Endothelial cell of umbilical vein (primary cell): ENCODE measurements around the gene ZNF91. TPM values are rescaled to one million over a fixed set of nuclear protein-coding genes. Genes with fewer than 3 reads are reported as not detected.

ENCODE experiments used
- BruUV-seq: library from RNA; stranded (reverse); fragments of 400-500 nt; replicated peaks from 2 replicates; lab custom pipeline; 2021; lab: Mats Ljungman, UMichigan
- CTCF ChIA-PET: fragments of 300-600, 350-600 bp; sonication (Branson Sonifier 250); formaldehyde crosslinking; loops from one replicate; lab custom pipeline; 2021; ENCODE audit warnings: antibody characterized with exemption, inconsistent platforms; lab: Charles Lee
- POLR2A ChIA-PET: fragments of 300-600, 350-600 bp; sonication (Branson Sonifier 250); formaldehyde crosslinking; loops from one replicate; lab custom pipeline; 2021; ENCODE audit warnings: antibody characterized with exemption, inconsistent platforms; lab: Charles Lee
- DNase-seq: peaks from one replicate; pipeline ENCODE4 v3.0.0-alpha.2; 2011; ENCODE audit warnings: low read depth, low spot score
- FAIRE-seq: peaks from 2 replicates; lab custom pipeline; 2011; peaks lifted over from hg19 to GRCh38; lab: Jason Lieb, UNC
- H2AFZ ChIP-seq: 2 replicates; pipeline ENCODE4 v1.6.0; 2012; ENCODE audit warnings: low read depth, low read length, control low read depth, inconsistent platforms
- H3K27ac ChIP-seq: 2 replicates; pipeline ENCODE4 v1.5.1; 2011; ENCODE audit warnings: low read depth, mild to moderate bottlenecking, control low read depth, low read length, moderate library complexity; ENCODE audit not compliant: insufficient read depth
- H3K27me3 ChIP-seq, 2 experiments: 2 replicates each; pipeline versions ENCODE4 v1.6.0 to v1.6.1; 2011; ENCODE audit warnings: low read length in 2 of 2, mixed read lengths in 1 of 2; ENCODE audit not compliant: control insufficient read depth in 2 of 2, insufficient read depth in 2 of 2
- H3K36me3 ChIP-seq, 2 experiments: 2 replicates in 1 of 2; 3 replicates in 1 of 2; pipeline ENCODE4 v1.5.1; 2011; ENCODE audit warnings: low read length in 2 of 2, mild to moderate bottlenecking in 1 of 2, moderate library complexity in 1 of 2; ENCODE audit not compliant: control insufficient read depth in 2 of 2, insufficient read depth in 2 of 2; ENCODE audit errors: extremely low read depth in 1 of 2
- H3K4me1 ChIP-seq: 3 replicates; pipeline ENCODE4 v1.5.1; 2011; ENCODE audit warnings: mild to moderate bottlenecking, low read length; ENCODE audit not compliant: control insufficient read depth, insufficient read depth; ENCODE audit errors: extremely low read depth
- H3K4me2 ChIP-seq: 2 replicates; pipeline ENCODE4 v1.6.1; 2011; ENCODE audit warnings: low read length, control low read depth, mixed read lengths; ENCODE audit not compliant: insufficient read depth
- H3K4me3 ChIP-seq, 3 experiments: fragments of 200-600 bp in 1 of 3; sonication (generic), shearing (Covaris generic) in 1 of 3; replicated peaks in 1 of 3; 2 replicates each; pipeline ENCODE4 v1.5.1; 2011 to 2016; ENCODE audit warnings: control low read depth in 3 of 3, low read length in 3 of 3, mild to moderate bottlenecking in 2 of 3, inconsistent platforms in 1 of 3, low read depth in 1 of 3, moderate library complexity in 1 of 3; ENCODE audit not compliant: insufficient read depth in 1 of 3
- H3K79me2 ChIP-seq: 2 replicates; pipeline ENCODE4 v1.6.0; 2012; ENCODE audit warnings: low read length, inconsistent platforms; ENCODE audit not compliant: control insufficient read depth, insufficient read depth
- H3K9ac ChIP-seq: replicated peaks from 2 replicates; pipeline ENCODE3; 2011; ENCODE audit warnings: low read length, control low read depth; ENCODE audit not compliant: insufficient read depth; ENCODE audit errors: extremely low read depth
- H3K9me1 ChIP-seq: replicated peaks from 3 replicates; pipeline ENCODE4 v1.6.0; 2011; ENCODE audit warnings: mild to moderate bottlenecking, low read length; ENCODE audit not compliant: control insufficient read depth, insufficient read depth; ENCODE audit errors: extremely low read depth
- H3K9me3 ChIP-seq: replicated peaks from 2 replicates; pipeline ENCODE4 v1.5.1; 2012; ENCODE audit warnings: low read length, inconsistent platforms; ENCODE audit not compliant: control insufficient read depth, insufficient read depth
- H4K20me1 ChIP-seq: replicated peaks from 2 replicates; pipeline ENCODE3; 2011; ENCODE audit warnings: mild to moderate bottlenecking, low read length; ENCODE audit not compliant: control insufficient read depth, insufficient read depth; ENCODE audit errors: extremely low read depth
- CTCF ChIP-seq, 2 donors: IDR thresholded peaks; 1 replicate in 1 of 2; 2 replicates in 1 of 2; pipeline ENCODE4 v1.5.1; 2011; ENCODE audit warnings: low read length in 2 of 2, mild to moderate bottlenecking in 2 of 2, moderate library complexity in 2 of 2, control low read depth in 1 of 2, inconsistent platforms in 1 of 2, low read depth in 1 of 2; ENCODE audit not compliant: insufficient read depth in 1 of 2; ENCODE audit errors: extremely low read depth in 1 of 2
- EZH2 ChIP-seq: IDR thresholded peaks from 2 replicates; pipeline ENCODE4 v1.6.1; 2012; ENCODE audit warnings: borderline replicate concordance, low read depth, mild to moderate bottlenecking, moderate library complexity, low read length, inconsistent platforms; ENCODE audit not compliant: severe bottlenecking
- FOS ChIP-seq: IDR thresholded peaks from 2 replicates; pipeline ENCODE4 v1.6.1; 2011; ENCODE audit warnings: mild to moderate bottlenecking, low read length, moderate library complexity, borderline replicate concordance; ENCODE audit not compliant: insufficient read depth
- GATA2 ChIP-seq: IDR thresholded peaks from 2 replicates; pipeline ENCODE4 v1.7.0; 2011; ENCODE audit warnings: low read depth, mild to moderate bottlenecking, moderate library complexity, mixed read lengths, low read length; ENCODE audit not compliant: insufficient read length, insufficient read depth
- JUN ChIP-seq: IDR thresholded peaks from 2 replicates; pipeline ENCODE4 v1.6.1; 2011; ENCODE audit warnings: borderline replicate concordance, low read depth; ENCODE audit not compliant: insufficient read length, insufficient read depth
- MYC ChIP-seq: IDR thresholded peaks from one replicate; pipeline ENCODE4 v1.6.1; 2011; ENCODE audit warnings: mild to moderate bottlenecking, low read depth, low read length
- POLR2A ChIP-seq: IDR thresholded peaks from 2 replicates; pipeline ENCODE4 v1.6.1; 2012; ENCODE audit warnings: low read depth, mild to moderate bottlenecking, control low read depth, low read length
- POLR2AphosphoS5 ChIP-seq: IDR thresholded peaks from 2 replicates; pipeline ENCODE4 v1.6.1; 2012; ENCODE audit warnings: low read depth, mild to moderate bottlenecking, control low read depth, low read length, moderate library complexity; ENCODE audit not compliant: insufficient read depth
- dilution Hi-C: fragments of 300-500 bp; cut with MboI; formaldehyde crosslinking; loops from one replicate; pipeline ENCODE4 v1.15.0; 2019; ENCODE audit warnings: low sequenced_read_pairs; ENCODE audit not compliant: extremely low pct_ligation_motif_present
- intact Hi-C: fragments of 100-400 bp; cut with micrococcal nuclease; formaldehyde crosslinking; loops from one replicate; pipeline ENCODE4 v1.10.0; 2022
- polyA plus RNA-seq, 4 experiments: library from polyadenylated mRNA; depleted of rRNA in 3 of 4; stranded (reverse) in 3 of 4; unstranded in 1 of 4; fragments of >200 nt; gene quantifications; 2 replicates each; pipeline versions ENCODE4 v1.2.1 to v1.2.3, GENCODE V29; 2011 to 2012; ENCODE audit warnings: missing spikeins in 1 of 4
- total RNA-seq: library from RNA; stranded (reverse); gene quantifications from 2 replicates; pipeline ENCODE4 v1.2.3, GENCODE V29; 2021
- TF ChIP-seq, protein P1 (sequence below): IDR thresholded peaks from 2 replicates; pipeline ENCODE4 v1.6.1; 2011; ENCODE audit not compliant: insufficient read depth, insufficient read length

ZNF91 gene
- total and polyA plus RNA-seq, 2 donors (not counting 3 experiments of a cell fraction or from before 2014, with no cell fraction given), result 9.6 to 17.0 TPM

- Histone ChIP-seq H3K9ac (no peak overlapping the region), H3K27ac (no peak overlapping the region), H3K9me1 (no peaks in the 10 kb centered on the region), H4K20me1 (no peaks in the 10 kb centered on the region), H3K36me3 (no peaks in the 10 kb centered on the region), H3K79me2 (no peaks in the 10 kb centered on the region), H3K4me1 (no peaks in the 10 kb centered on the region), H3K27me3 (no peaks in the 10 kb centered on the region), H3K4me2 (no peak overlapping the region), H2AFZ (no peak overlapping the region), H3K9me3 (peaks cover 2% of the 10 kb centered on the region), H3K4me3 (no peak overlapping the region)
- FAIRE-seq (no peak), DNase-seq (no peak)
- dilution Hi-C loops (no loop called here), intact Hi-C loops (no loop called here)
- POLR2A ChIA-PET, result no interaction called here
- no TSS peak for BruUV-seq
- TF ChIP-seq JUN (no peak), CTCF (IDR thresholded peaks at IDR 0.05; ENCODE audit: extremely low read depth in 1 of 2, insufficient read depth in 1 of 2, low read depth in 1 of 2, low read length in 2 of 2) (no peak), POLR2A (no peak), MYC (no peak), FOS (no peak), POLR2AphosphoS5 (no peak), GATA2 (no peak), EZH2 (no peak)
- TF ChIP-seq, protein P1, sequence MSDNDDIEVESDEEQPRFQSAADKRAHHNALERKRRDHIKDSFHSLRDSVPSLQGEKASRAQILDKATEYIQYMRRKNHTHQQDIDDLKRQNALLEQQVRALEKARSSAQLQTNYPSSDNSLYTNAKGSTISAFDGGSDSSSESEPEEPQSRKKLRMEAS, result no peak
- CTCF ChIA-PET, result no interaction called here
These were observed 9.4 kb upstream of the ZNF91 start for GRCh38 chr19:23404676-23405075.
